Neural crest cell (in vitro differentiated cells): ENCODE data around the gene ACSF3. TPM values are rescaled to one million over a fixed set of nuclear protein-coding genes. Genes with fewer than 3 reads are reported as not detected.

Experiments used
- DNase-seq: peaks from one replicate; pipeline ENCODE4 v3.0.0; 2021; ENCODE audit warnings: low read depth, mixed read lengths, low spot score
- H3K27ac Mint-ChIP-seq: one replicate; pipeline ENCODE4 v1.8.0; 2021; ENCODE audit warnings: mild to moderate bottlenecking, mixed read lengths; ENCODE audit not compliant: unreplicated experiment
- H3K27me3 Mint-ChIP-seq: 2 replicates; pipeline ENCODE4 v1.8.0; 2021; ENCODE audit warnings: low read depth, mild to moderate bottlenecking, mixed read lengths
- H3K36me3 Mint-ChIP-seq: 2 replicates; pipeline ENCODE4 v1.8.0; 2021; ENCODE audit warnings: low read depth, mild to moderate bottlenecking, mixed read lengths
- H3K4me1 Mint-ChIP-seq: 2 replicates; pipeline ENCODE4 v1.8.0; 2021; ENCODE audit warnings: mixed read lengths
- H3K4me3 Mint-ChIP-seq: one replicate; pipeline ENCODE4 v1.8.0; 2021; ENCODE audit warnings: mild to moderate bottlenecking, mixed read lengths
- H3K9me3 Mint-ChIP-seq: 2 replicates; pipeline ENCODE4 v1.8.0; 2021; ENCODE audit warnings: mixed read lengths
- CTCF ChIP-seq: fragments of 200-600 bp; sonication (generic); conservative IDR thresholded peaks from 2 replicates; pipeline ENCODE4 v1.5.0; 2021; ENCODE audit warnings: antibody characterized with exemption, mild to moderate bottlenecking
- total RNA-seq: library from RNA; stranded (reverse); gene quantifications from 2 replicates; pipeline ENCODE4 v1.2.1, GENCODE V29; 2021

Gene ACSF3
- total RNA-seq, 1 donor from 2014 or later = 31.0 TPM

DNA sequence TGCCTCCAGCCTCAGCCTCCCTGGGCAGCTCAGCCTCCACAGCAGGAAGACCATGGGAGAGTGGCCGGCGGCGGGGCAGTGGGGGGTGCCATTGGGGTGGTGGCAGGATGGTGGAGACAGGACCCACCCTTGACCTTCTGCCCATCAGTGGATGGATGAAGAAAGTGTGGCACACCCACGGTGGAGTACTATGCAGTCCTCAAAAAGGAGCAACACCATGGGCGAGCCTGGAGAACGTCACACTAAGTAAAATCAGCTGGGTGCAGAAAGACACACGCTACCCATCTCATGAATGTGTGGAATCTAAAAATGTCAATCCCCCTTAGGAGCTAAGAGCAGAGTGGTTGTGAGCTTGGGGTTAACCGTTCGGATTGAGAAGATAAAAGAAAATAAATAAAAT, 34.8 kb upstream of the ACSF3 start:
- no peak for DNase-seq
- no peak overlapping the region for H3K27ac Mint-ChIP-seq
- H3K4me1 Mint-ChIP-seq = no peaks in the 10 kb centered on the region
- H3K36me3 Mint-ChIP-seq = no peaks in the 10 kb centered on the region
- H3K27me3 Mint-ChIP-seq = no peaks in the 10 kb centered on the region
- no peak for TF ChIP-seq CTCF
- no peaks in the 10 kb centered on the region for H3K9me3 Mint-ChIP-seq
- H3K4me3 Mint-ChIP-seq = no peak overlapping the region

DNA sequence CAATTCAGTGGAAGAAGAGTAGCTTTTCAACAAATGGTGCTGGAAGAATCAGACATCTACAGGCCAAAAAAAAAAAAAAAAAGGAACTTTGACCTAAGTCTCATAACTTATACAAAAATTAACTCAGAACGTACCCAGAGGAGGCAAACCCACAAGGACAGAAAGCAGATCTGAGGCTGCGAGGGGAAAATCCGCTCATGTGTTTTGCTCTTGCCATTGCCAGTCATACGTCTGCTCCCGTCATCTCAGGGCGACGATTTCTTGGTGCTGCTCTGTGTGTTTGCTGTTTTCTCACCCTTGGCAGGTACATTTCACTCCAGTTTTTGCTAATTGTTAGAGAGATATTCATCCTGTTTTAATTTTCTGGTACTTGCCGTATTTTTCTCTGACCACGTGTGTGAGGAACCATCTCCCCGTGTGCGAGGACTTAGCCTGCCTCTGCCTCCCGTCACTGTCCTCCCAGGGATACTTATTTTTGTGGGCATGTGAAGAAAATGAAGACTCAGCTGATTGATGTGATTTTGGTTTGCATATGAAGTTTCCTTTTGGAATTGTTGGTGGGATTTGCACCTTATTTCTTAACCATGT, 33.4 kb upstream of the ACSF3 start:
- Mint-ChIP-seq H3K4me1 (no peaks in the 10 kb centered on the region), H3K36me3 (no peaks in the 10 kb centered on the region), H3K9me3 (no peaks in the 10 kb centered on the region), H3K4me3 (no peak overlapping the region), H3K27me3 (no peaks in the 10 kb centered on the region), H3K27ac (peak overlapping the region; percentile 28)
- no peak for DNase-seq
- no peak for TF ChIP-seq CTCF

- H3K36me3 Mint-ChIP-seq = no peaks in the 10 kb centered on the region
- no peak overlapping the region for H3K27ac Mint-ChIP-seq
- no peak for DNase-seq
- H3K27me3 Mint-ChIP-seq = no peaks in the 10 kb centered on the region
- TF ChIP-seq CTCF = no peak
- H3K9me3 Mint-ChIP-seq = no peaks in the 10 kb centered on the region
- H3K4me3 Mint-ChIP-seq = no peak overlapping the region
- H3K4me1 Mint-ChIP-seq = peaks cover 3% of the 10 kb centered on the region
Observed at GRCh38 chr16:89061086-89061485, 32.6 kb upstream of the ACSF3 start.

DNA sequence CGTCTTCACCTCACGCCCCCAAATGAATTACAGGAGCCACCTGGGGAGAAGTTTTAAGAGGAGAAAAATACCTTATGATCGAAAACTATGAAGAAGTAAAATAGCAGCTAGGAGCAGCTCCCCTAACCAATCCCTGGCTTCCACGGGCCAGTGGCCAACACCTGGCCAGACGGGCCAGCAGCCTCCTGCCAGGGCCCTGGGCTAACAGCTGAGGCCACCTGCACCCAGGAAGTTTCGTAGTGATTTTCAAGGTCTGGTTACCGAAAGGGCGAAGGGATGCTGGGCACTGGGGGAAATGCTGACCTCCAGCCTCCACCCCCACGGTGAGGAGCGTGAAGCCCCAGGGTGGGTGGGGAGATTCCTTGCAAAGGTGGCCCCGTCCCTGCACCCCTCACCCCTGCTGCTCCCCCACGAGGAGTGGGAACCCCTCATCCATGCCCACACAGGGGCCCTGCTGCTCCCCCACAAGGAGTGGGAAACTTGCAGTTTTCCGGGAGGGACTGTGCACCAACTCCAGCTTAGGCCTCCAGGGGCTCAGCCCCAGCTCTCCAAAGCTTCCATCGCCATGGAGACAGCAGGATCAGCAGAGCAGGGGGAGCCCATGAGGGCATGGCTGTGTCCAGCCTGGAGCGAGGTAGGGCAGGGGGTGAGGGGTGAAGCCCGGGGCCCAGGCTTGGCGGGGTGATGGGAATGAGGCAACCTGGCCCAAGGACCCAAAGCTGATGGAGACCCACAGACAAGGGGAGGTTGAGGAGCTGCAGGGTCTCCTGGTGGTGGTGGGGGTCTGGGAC, 31.9 kb upstream of the ACSF3 start:
- DNase-seq = no peak
- no peak overlapping the region for H3K4me3 Mint-ChIP-seq
- H3K27ac Mint-ChIP-seq = peak overlapping the region; percentile 84
- H3K4me1 Mint-ChIP-seq = peaks cover 7% of the 10 kb centered on the region
- TF ChIP-seq CTCF = no peak
- no peaks in the 10 kb centered on the region for H3K9me3 Mint-ChIP-seq
- no peaks in the 10 kb centered on the region for H3K36me3 Mint-ChIP-seq
- no peaks in the 10 kb centered on the region for H3K27me3 Mint-ChIP-seq

DNA sequence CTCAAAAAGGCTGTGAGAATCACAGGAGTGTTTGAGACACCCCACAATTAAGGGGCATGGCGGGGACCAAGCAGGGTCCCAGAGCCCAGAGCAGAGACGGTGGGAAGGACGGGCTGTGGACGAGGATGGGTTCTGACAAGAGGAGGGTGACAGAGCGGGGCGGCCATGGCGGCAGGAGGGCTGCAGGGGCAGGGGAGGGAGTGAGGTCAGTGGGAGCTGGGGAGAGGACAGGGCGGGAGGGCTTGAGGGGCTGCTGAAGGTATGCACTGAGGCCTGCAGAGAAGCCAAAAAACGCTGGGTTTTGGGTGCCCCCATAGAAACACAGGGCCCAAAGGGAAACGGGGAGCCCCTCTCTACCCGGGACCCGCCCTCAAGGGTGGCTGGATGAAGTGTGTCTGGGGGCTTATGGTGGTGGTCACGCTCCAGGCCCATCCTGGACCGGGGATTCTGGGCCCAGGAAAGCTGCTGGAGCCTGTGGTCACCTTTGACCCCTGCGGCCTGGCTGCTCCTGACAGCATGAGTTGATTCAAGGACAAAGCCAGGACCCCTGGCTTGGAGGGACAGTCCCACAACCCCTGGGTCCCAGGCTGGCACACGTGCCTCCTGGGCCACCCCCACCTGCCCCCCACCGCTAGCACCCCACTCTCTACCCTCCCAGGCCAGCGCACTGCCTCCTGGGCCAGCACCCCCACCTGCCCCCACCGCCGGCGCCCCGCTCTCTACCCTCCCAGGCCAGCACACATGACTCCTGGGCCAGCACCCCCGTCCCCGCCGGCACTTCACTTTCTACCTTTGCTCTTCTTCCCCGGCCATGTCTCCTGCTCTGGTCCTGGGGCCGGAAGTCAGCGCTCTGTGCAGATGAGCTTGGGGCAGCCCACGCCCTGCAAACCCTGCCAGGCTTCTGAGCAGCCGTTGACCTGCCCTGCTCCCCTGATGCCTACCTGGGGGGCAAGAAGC, 31.0 kb upstream of the ACSF3 start:
- no peaks in the 10 kb centered on the region for H3K36me3 Mint-ChIP-seq
- TF ChIP-seq CTCF = no peak
- H3K9me3 Mint-ChIP-seq = no peaks in the 10 kb centered on the region
- H3K27me3 Mint-ChIP-seq = no peaks in the 10 kb centered on the region
- H3K27ac Mint-ChIP-seq = peak overlapping the region; percentile 84
- H3K4me1 Mint-ChIP-seq = peaks cover 7% of the 10 kb centered on the region
- H3K4me3 Mint-ChIP-seq = no peak overlapping the region
- no peak for DNase-seq
